ENCODE measurements around the gene SMCO3. TPM values are rescaled to one million over a fixed set of nuclear protein-coding genes. Genes with fewer than 3 reads are reported as not detected.

The SMCO3 gene
- total RNA-seq, 1 donor from 2014 or later: 0.14 TPM

DNA sequence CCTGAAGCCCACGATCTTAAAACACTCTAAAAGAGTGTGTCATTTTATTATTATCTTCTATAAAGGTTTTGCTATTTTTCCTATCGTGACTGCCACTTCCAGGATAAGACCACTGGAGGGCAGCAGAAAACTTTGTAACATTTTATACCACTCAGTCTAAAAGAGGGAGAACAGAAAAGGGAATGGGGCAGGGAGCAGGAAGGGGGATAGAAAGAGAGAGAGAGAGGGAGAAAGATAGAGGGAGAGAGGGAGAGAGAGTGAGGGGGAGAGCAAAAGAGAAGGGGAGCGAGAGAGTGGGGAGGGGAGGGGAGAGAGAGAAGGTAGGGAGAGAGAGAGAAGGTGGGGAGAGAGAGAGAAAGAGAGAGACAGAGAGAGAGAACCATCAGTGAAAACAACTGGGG lies 31.4 kb upstream of the SMCO3 start:
- Histone ChIP-seq H3K36me3 (no peaks in the 10 kb centered on the region), H3K27ac (replicated peaks) (peak overlapping the region; percentile 85), H3K4me1 (peaks cover 79% of the 10 kb centered on the region), H3K9me3 (replicated peaks) (no peaks in the 10 kb centered on the region), H3K4me3 (no peak overlapping the region), H3K27me3 (ENCODE audit: low read depth) (no peaks in the 10 kb centered on the region)
- no peak for DNase-seq
- TF ChIP-seq, protein P1, sequence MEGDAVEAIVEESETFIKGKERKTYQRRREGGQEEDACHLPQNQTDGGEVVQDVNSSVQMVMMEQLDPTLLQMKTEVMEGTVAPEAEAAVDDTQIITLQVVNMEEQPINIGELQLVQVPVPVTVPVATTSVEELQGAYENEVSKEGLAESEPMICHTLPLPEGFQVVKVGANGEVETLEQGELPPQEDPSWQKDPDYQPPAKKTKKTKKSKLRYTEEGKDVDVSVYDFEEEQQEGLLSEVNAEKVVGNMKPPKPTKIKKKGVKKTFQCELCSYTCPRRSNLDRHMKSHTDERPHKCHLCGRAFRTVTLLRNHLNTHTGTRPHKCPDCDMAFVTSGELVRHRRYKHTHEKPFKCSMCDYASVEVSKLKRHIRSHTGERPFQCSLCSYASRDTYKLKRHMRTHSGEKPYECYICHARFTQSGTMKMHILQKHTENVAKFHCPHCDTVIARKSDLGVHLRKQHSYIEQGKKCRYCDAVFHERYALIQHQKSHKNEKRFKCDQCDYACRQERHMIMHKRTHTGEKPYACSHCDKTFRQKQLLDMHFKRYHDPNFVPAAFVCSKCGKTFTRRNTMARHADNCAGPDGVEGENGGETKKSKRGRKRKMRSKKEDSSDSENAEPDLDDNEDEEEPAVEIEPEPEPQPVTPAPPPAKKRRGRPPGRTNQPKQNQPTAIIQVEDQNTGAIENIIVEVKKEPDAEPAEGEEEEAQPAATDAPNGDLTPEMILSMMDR (IDR thresholded peaks at IDR 0.05; ENCODE audit: borderline replicate concordance): peak; percentile 85
- intact Hi-C loops (cut with micrococcal nuclease): loop anchor here (2.0 to 5.0 kb wide), 2 partner anchors 37 to 151 kb away; no protein-coding TSS in a partner anchor

DNA sequence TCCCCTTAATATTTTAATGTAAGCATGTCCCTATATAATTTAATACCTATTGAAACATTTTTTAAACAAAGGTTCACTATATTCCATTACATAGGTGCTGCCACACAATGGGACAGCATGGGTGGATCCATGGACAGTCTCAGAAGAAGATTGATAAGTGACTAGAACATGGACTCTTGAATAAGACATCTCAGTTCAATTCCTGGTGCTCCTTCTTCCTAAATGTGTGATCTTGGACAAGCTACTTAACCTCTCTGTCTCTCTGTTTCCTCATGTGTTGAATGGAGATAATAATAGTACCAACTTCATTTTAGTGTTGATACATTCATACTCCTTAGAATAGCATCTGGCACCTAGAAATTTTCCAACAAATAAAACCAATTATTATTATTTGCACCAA lies 30.4 kb upstream of the SMCO3 start:
- Histone ChIP-seq H3K36me3 (no peaks in the 10 kb centered on the region), H3K4me1 (peaks cover 77% of the 10 kb centered on the region), H3K27me3 (ENCODE audit: low read depth) (no peaks in the 10 kb centered on the region), H3K9me3 (replicated peaks) (peaks cover 1% of the 10 kb centered on the region), H3K4me3 (no peak overlapping the region), H3K27ac (replicated peaks) (peak overlapping the region; percentile 85)
- DNase-seq: no peak
- intact Hi-C loops (cut with micrococcal nuclease): loop anchor here (2.0 kb wide), 1 partner anchor 152 kb away; no protein-coding TSS in a partner anchor
- TF ChIP-seq, protein P1 (IDR thresholded peaks at IDR 0.05; ENCODE audit: borderline replicate concordance): no peak

DNA sequence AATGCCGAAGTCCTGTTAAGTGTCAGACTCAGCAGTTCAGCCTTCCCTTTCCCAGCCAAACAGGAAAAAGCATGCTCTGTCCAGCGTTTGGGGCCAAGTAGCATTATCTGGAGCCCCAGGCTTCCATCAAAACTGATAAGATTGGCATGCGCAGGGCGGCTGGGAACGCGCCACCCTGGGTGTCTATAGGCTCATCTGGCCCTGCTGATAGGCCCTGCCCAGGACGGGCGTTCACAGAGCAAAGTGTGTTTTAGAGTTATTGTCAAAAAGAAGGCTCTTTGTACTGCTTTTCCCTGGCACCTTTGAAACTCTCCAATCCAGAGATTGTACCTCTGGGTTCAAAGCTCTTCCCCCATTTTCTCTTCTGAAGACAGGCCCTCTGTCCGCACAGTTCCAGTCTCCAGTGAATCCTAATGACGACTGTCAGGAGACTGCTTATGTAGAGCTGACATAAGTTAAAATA lies 29.5 kb upstream of the SMCO3 start, which contains the start of gene ART4:
Gene ART4, minus strand, starts transcription at position 102 of the 463 bp plus-strand sequence. CDS start 413 bp downstream, outside the sequence.
- H3K4me3 ChIP-seq: peak within 1 kb of the TSS; percentile 51
- intact Hi-C loops (cut with micrococcal nuclease): no loop called here
- TF ChIP-seq, protein P1 (IDR thresholded peaks at IDR 0.05; ENCODE audit: borderline replicate concordance): no peak
- peak; percentile 55 for DNase-seq
- peak within 1 kb of the TSS; percentile 85 for H3K27ac ChIP-seq (replicated peaks)
- peaks cover 5% of the 10 kb centered on the region for H3K9me3 ChIP-seq (replicated peaks)
- H3K27me3 ChIP-seq (ENCODE audit: low read depth): no peaks in the 10 kb centered on the region
- no peaks in the 10 kb centered on the region for H3K36me3 ChIP-seq
- H3K4me1 ChIP-seq: peaks cover 77% of the 10 kb centered on the region

DNA sequence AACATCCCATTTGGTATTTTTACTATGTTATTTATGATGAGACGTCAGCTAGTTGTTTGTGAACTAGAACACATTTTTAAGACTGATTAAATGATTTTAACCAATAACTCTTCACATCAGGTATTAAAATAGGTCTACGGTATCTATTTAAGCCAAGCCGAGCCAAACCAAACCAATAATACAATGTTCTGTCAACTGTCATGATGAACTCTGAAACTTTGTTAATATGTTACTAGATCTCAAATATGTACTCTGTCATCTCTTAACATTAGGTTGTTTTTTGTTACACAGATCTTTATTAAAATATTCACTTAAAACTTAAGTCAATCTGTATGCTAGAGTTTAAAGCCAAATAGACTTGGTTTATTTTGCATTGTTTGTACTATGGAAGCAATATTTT lies 28.3 kb upstream of the SMCO3 start:
- TF ChIP-seq, protein P1 (IDR thresholded peaks at IDR 0.05; ENCODE audit: borderline replicate concordance): no peak
- no peak for DNase-seq
- peaks cover 69% of the 10 kb centered on the region for H3K4me1 ChIP-seq
- H3K27me3 ChIP-seq (ENCODE audit: low read depth): no peaks in the 10 kb centered on the region
- H3K27ac ChIP-seq (replicated peaks): peak overlapping the region; percentile 85
- H3K9me3 ChIP-seq (replicated peaks): peaks cover 5% of the 10 kb centered on the region
- intact Hi-C loops (cut with micrococcal nuclease): no loop called here
- H3K4me3 ChIP-seq: peak overlapping the region; percentile 51
- H3K36me3 ChIP-seq: no peaks in the 10 kb centered on the region

DNA sequence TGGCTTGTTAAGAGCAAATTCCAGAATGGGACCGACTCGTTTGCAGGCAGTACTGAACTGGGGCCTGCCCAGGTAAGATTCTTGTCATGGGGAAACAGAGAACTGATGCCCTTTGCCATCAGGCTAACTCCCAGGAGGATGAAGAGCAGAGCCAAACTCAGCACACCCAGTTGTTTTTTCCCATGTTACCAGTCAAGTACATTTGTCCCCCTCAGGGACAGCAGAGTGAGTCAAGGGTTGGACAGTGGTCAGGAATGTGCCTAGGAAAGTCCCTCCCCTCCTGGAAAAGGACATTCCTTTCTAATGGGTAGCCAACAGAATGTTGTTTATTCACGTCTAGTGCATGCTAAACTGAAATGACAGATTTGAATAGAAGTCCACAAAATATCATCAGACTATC lies 27.8 kb upstream of the SMCO3 start:
- H3K4me3 ChIP-seq: peak overlapping the region; percentile 51
- H3K9me3 ChIP-seq (replicated peaks): peaks cover 5% of the 10 kb centered on the region
- DNase-seq: peak; percentile 56
- H3K27ac ChIP-seq (replicated peaks): peak overlapping the region; percentile 85
- intact Hi-C loops (cut with micrococcal nuclease): no loop called here
- TF ChIP-seq, protein P1 (IDR thresholded peaks at IDR 0.05; ENCODE audit: borderline replicate concordance): no peak
- H3K36me3 ChIP-seq: no peaks in the 10 kb centered on the region
- H3K27me3 ChIP-seq (ENCODE audit: low read depth): no peaks in the 10 kb centered on the region
- H3K4me1 ChIP-seq: peaks cover 64% of the 10 kb centered on the region
